AG10803 (cell line): ENCODE measurements around the gene PRDM15.

Experiments
- DNase-seq: peaks from one replicate; pipeline ENCODE4 v3.0.0; 2010; ENCODE audit warnings: low read depth
- H3K4me3 ChIP-seq: 2 replicates; pipeline ENCODE4 v1.5.1; 2011; ENCODE audit warnings: mild to moderate bottlenecking, low read length, control low read depth
- CTCF ChIP-seq: conservative IDR thresholded peaks from 2 replicates; pipeline ENCODE4 v1.5.1; 2011; ENCODE audit warnings: mild to moderate bottlenecking, low read length, control low read depth, inconsistent platforms

PRDM15 gene

GRCh38 chr21:41825216-41825615 lies 53.9 kb downstream of the PRDM15 start:
- DNase-seq: no peak
- TF ChIP-seq CTCF: no peak
- no peak overlapping the region for H3K4me3 ChIP-seq

GRCh38 chr21:41824466-41825207 lies 54.5 kb downstream of the PRDM15 start:
- no peak overlapping the region for H3K4me3 ChIP-seq
- no peak for TF ChIP-seq CTCF

GRCh38 chr21:41823906-41824305 lies 55.2 kb downstream of the PRDM15 start:
- no peak overlapping the region for H3K4me3 ChIP-seq
- TF ChIP-seq CTCF: no peak
- no peak for DNase-seq

More at GRCh38 chr21:41824466-41825207, 54.5 kb downstream of the PRDM15 start:
- DNase-seq: no peak

- no peak for TF ChIP-seq CTCF
- H3K4me3 ChIP-seq: no peak overlapping the region
- DNase-seq: no peak
Measured at GRCh38 chr21:41823166-41823565, 56.0 kb downstream of the PRDM15 start.

GRCh38 chr21:41821756-41822431 lies 57.2 kb downstream of the PRDM15 start:
- H3K4me3 ChIP-seq: no peak overlapping the region
- DNase-seq: no peak
- no peak for TF ChIP-seq CTCF

- no peak overlapping the region for H3K4me3 ChIP-seq
- no peak for DNase-seq
- TF ChIP-seq CTCF: no peak
Measured at GRCh38 chr21:41821081-41821755, 57.9 kb downstream of the PRDM15 start.
